Ascending aorta (tissue), 2 donors: ENCODE measurements around the gene CNOT6. TPM values are rescaled to one million over a fixed set of nuclear protein-coding genes. Genes with fewer than 3 reads are reported as not detected.
A peak's percentile ranks its signal among the peaks of the same experiment; 100 is the strongest.

ENCODE experiments used
- DNase-seq, 2 donors: peaks; one replicate each; pipeline ENCODE4 v3.0.0-alpha.2; 2019; ENCODE audit warnings: low spot score in 2 of 2
- H3K27ac ChIP-seq, 2 donors: fragments of 200-600 bp; sonication (generic); one replicate each; pipeline ENCODE4 v1.5.1; 2016 to 2017; ENCODE audit warnings: mild to moderate bottlenecking in 1 of 2
- H3K27me3 ChIP-seq: fragments of 200-600 bp; sonication (generic); one replicate; pipeline ENCODE4 v1.5.1; 2017
- H3K36me3 ChIP-seq, 2 donors: fragments of 200-600 bp; sonication (generic); one replicate each; pipeline ENCODE4 v1.5.1; 2016
- H3K4me1 ChIP-seq, 2 donors: fragments of 200-600 bp; sonication (generic); one replicate each; pipeline ENCODE4 v1.5.1; 2016 to 2017; ENCODE audit warnings: mild to moderate bottlenecking in 1 of 2
- H3K4me3 ChIP-seq, 2 donors: fragments of 200-600 bp; sonication (generic); one replicate each; pipeline ENCODE4 v1.5.1; 2016 to 2017; ENCODE audit warnings: mild to moderate bottlenecking in 1 of 2
- H3K9me3 ChIP-seq, 2 donors: fragments of 200-600 bp; sonication (generic); one replicate each; pipeline ENCODE4 v1.5.1; 2016
- intact Hi-C: fragments of 100-400 bp; cut with DNase I; formaldehyde crosslinking; loops from one replicate; pipeline ENCODE4 v1.15.1; 2023
- total RNA-seq: library from RNA; depleted of rRNA; stranded (reverse); fragments of >200 nt; gene quantifications from one replicate; pipeline ENCODE4 v1.1.0, GENCODE V29; 2016
- TF ChIP-seq, protein P1 (sequence below), 3 experiments: fragments of 200-600 bp in 2 of 3; fragments of 450-650 bp in 1 of 3; sonication (generic) in 2 of 3; IDR thresholded peaks; one replicate each; pipeline ENCODE4 v1.5.1; 2016 to 2019; ENCODE audit warnings: antibody characterized with exemption in 3 of 3, mild to moderate bottlenecking in 1 of 3, moderate library complexity in 1 of 3

CNOT6 gene
- total RNA-seq, 1 donor from 2014 or later: 12.0 TPM

- H3K9me3 ChIP-seq: no peaks in the 10 kb centered on the region
- no peak overlapping the region for H3K27ac ChIP-seq
- peak overlapping the region in 1 of 2 donors; percentile 45 for H3K4me3 ChIP-seq
- intact Hi-C loops: no loop called here
- TF ChIP-seq, protein P1, sequence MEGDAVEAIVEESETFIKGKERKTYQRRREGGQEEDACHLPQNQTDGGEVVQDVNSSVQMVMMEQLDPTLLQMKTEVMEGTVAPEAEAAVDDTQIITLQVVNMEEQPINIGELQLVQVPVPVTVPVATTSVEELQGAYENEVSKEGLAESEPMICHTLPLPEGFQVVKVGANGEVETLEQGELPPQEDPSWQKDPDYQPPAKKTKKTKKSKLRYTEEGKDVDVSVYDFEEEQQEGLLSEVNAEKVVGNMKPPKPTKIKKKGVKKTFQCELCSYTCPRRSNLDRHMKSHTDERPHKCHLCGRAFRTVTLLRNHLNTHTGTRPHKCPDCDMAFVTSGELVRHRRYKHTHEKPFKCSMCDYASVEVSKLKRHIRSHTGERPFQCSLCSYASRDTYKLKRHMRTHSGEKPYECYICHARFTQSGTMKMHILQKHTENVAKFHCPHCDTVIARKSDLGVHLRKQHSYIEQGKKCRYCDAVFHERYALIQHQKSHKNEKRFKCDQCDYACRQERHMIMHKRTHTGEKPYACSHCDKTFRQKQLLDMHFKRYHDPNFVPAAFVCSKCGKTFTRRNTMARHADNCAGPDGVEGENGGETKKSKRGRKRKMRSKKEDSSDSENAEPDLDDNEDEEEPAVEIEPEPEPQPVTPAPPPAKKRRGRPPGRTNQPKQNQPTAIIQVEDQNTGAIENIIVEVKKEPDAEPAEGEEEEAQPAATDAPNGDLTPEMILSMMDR (IDR thresholded peaks at IDR 0.05): no peak
- no peaks in the 10 kb centered on the region for H3K36me3 ChIP-seq
- H3K4me1 ChIP-seq: no peaks in the 10 kb centered on the region
- DNase-seq: no peak
- H3K27me3 ChIP-seq: no peaks in the 10 kb centered on the region
These were observed 124.8 kb downstream of the CNOT6 start for GRCh38 chr5:180618829-180619562.

GRCh38 chr5:180619563-180619915 lies 125.4 kb downstream of the CNOT6 start:
- no peak for DNase-seq
- no peak overlapping the region for H3K27ac ChIP-seq
- intact Hi-C loops: no loop called here
- H3K27me3 ChIP-seq: no peaks in the 10 kb centered on the region
- H3K9me3 ChIP-seq: no peaks in the 10 kb centered on the region
- no peaks in the 10 kb centered on the region for H3K4me1 ChIP-seq
- no peaks in the 10 kb centered on the region for H3K36me3 ChIP-seq
- TF ChIP-seq, protein P1 (IDR thresholded peaks at IDR 0.05): no peak
- no peak overlapping the region for H3K4me3 ChIP-seq

- TF ChIP-seq, protein P1 (IDR thresholded peaks at IDR 0.05): no peak
- Histone ChIP-seq H3K9me3 (no peaks in the 10 kb centered on the region), H3K36me3 (no peaks in the 10 kb centered on the region), H3K27me3 (no peaks in the 10 kb centered on the region), H3K27ac (no peak overlapping the region), H3K4me1 (no peaks in the 10 kb centered on the region), H3K4me3 (no peak overlapping the region)
- intact Hi-C loops: no loop called here
- no peak for DNase-seq
These were observed 125.8 kb downstream of the CNOT6 start for GRCh38 chr5:180620014-180620413.

DNA sequence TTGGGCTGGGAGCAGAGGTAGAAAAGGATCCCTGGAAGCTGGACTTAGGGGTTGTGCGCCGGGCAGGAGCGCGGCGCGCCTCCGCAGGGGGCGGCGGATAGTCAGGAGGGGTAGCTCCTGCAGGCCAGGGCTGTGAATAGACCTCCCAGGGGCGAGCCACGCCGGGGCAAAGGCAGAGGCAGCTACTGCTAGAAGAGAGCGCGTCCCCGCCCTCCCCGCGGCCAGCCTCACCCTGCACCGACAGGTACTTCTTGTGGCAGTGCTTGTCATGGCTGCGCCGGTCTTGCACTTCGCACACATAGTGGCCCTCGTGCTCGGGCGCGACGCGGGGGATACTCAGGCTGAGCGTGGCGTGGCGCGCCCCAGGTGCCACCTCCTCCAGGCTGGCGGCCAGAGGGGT lies 127.1 kb downstream of the CNOT6 start:
- H3K9me3 ChIP-seq: no peaks in the 10 kb centered on the region
- no peak overlapping the region for H3K27ac ChIP-seq
- H3K4me3 ChIP-seq: no peak overlapping the region
- H3K4me1 ChIP-seq: no peaks in the 10 kb centered on the region
- DNase-seq: no peak
- no peaks in the 10 kb centered on the region for H3K27me3 ChIP-seq
- TF ChIP-seq, protein P1 (IDR thresholded peaks at IDR 0.05): no peak
- no peaks in the 10 kb centered on the region for H3K36me3 ChIP-seq
- intact Hi-C loops: no loop called here

- Histone ChIP-seq H3K4me1 (no peaks in the 10 kb centered on the region), H3K36me3 (no peaks in the 10 kb centered on the region), H3K9me3 (no peaks in the 10 kb centered on the region), H3K4me3 (no peak overlapping the region), H3K27ac (no peak overlapping the region), H3K27me3 (no peaks in the 10 kb centered on the region)
- TF ChIP-seq, protein P1 (IDR thresholded peaks at IDR 0.05): no peak
- intact Hi-C loops: no loop called here
- DNase-seq: no peak
These were observed 128.7 kb downstream of the CNOT6 start for GRCh38 chr5:180622910-180623309.
